Mesothelial cell of epicardium (in vitro differentiated cells): ENCODE data around the gene GALNT6. TPM values are rescaled to one million over a fixed set of nuclear protein-coding genes. Genes with fewer than 3 reads are reported as not detected.
A peak's percentile ranks its signal among the peaks of the same experiment; 100 is the strongest.
"Not testable (repeated sequence)": the region's sequence is repeated elsewhere in the genome, so short reads cannot be mapped to it uniquely, and the experiment has no call there.

Experiments used
- DNase-seq, 2 experiments: peaks; one replicate each; pipeline ENCODE4 v3.0.0; 2021; ENCODE audit warnings: low spot score in 2 of 2; ENCODE audit not compliant: unreplicated experiment in 2 of 2
- H3K27ac Mint-ChIP-seq: 2 replicates; pipeline ENCODE4 v1.8.0; 2021; ENCODE audit warnings: mixed read lengths
- H3K27me3 Mint-ChIP-seq: 2 replicates; pipeline ENCODE4 v1.8.0; 2021; ENCODE audit warnings: low read depth, mixed read lengths
- H3K36me3 Mint-ChIP-seq: 2 replicates; pipeline ENCODE4 v1.8.0; 2021; ENCODE audit warnings: mixed read lengths
- H3K4me1 Mint-ChIP-seq: 2 replicates; pipeline ENCODE4 v1.8.0; 2021; ENCODE audit warnings: mixed read lengths
- H3K4me3 Mint-ChIP-seq: 2 replicates; pipeline ENCODE4 v1.8.0; 2021; ENCODE audit warnings: mild to moderate bottlenecking, moderate library complexity, mixed read lengths
- H3K9me3 Mint-ChIP-seq: 2 replicates; pipeline ENCODE4 v1.8.0; 2021; ENCODE audit warnings: mixed read lengths
- total RNA-seq: library from RNA; stranded (reverse); gene quantifications from 3 replicates; pipeline ENCODE4 v1.2.1, GENCODE V29; 2021
- TF ChIP-seq, protein P1 (sequence below): fragments of 200-600 bp; sonication (generic); IDR thresholded peaks from one replicate; pipeline ENCODE4 v1.5.0; 2021; ENCODE audit warnings: antibody characterized with exemption; ENCODE audit not compliant: unreplicated experiment

The GALNT6 gene
- total RNA-seq, 1 donor from 2014 or later: 12.8 TPM

DNA sequence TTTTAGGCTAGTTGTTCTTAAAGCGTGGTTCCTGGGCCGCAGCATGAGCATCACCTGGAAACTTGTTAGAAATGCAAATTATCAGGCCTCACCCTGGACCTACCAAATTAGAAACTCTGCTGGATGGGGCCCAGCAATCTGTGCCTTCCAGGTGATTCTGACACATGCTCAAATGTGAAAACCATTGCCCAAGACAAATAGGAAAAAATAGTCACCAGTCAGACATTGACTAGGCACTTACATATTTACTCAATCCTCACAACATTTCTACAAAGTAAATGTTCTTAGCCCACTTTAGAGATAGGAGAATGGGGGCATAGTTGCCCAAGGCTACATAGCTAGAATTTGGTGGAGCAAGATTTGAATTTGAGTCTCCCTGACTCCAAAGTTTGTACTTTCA lies 48.0 kb downstream of the GALNT6 start:
- TF ChIP-seq, protein P1, sequence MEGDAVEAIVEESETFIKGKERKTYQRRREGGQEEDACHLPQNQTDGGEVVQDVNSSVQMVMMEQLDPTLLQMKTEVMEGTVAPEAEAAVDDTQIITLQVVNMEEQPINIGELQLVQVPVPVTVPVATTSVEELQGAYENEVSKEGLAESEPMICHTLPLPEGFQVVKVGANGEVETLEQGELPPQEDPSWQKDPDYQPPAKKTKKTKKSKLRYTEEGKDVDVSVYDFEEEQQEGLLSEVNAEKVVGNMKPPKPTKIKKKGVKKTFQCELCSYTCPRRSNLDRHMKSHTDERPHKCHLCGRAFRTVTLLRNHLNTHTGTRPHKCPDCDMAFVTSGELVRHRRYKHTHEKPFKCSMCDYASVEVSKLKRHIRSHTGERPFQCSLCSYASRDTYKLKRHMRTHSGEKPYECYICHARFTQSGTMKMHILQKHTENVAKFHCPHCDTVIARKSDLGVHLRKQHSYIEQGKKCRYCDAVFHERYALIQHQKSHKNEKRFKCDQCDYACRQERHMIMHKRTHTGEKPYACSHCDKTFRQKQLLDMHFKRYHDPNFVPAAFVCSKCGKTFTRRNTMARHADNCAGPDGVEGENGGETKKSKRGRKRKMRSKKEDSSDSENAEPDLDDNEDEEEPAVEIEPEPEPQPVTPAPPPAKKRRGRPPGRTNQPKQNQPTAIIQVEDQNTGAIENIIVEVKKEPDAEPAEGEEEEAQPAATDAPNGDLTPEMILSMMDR: no peak
- Mint-ChIP-seq H3K27ac (no peak overlapping the region), H3K9me3 (no peaks in the 10 kb centered on the region), H3K27me3 (no peaks in the 10 kb centered on the region), H3K36me3 (no peaks in the 10 kb centered on the region), H3K4me1 (peaks cover 27% of the 10 kb centered on the region), H3K4me3 (no peak overlapping the region)
- no peak for DNase-seq

GRCh38 chr12:51342416-51342815 lies 48.8 kb downstream of the GALNT6 start:
- Mint-ChIP-seq H3K4me1 (peaks cover 26% of the 10 kb centered on the region), H3K36me3 (no peaks in the 10 kb centered on the region), H3K27me3 (no peaks in the 10 kb centered on the region), H3K27ac (no peak overlapping the region), H3K9me3 (no peaks in the 10 kb centered on the region), H3K4me3 (no peak overlapping the region)
- no peak for DNase-seq
- TF ChIP-seq, protein P1: no peak

GRCh38 chr12:51341251-51342007 lies 49.8 kb downstream of the GALNT6 start:
- no peaks in the 10 kb centered on the region for H3K27me3 Mint-ChIP-seq
- peak overlapping the region; percentile 41 for H3K4me3 Mint-ChIP-seq
- DNase-seq: peak in 1 of 2 experiments; percentile 68
- no peaks in the 10 kb centered on the region for H3K36me3 Mint-ChIP-seq
- H3K4me1 Mint-ChIP-seq: peaks cover 22% of the 10 kb centered on the region
- H3K9me3 Mint-ChIP-seq: no peaks in the 10 kb centered on the region
- TF ChIP-seq, protein P1: peak; percentile 97
- H3K27ac Mint-ChIP-seq: no peak overlapping the region

DNA sequence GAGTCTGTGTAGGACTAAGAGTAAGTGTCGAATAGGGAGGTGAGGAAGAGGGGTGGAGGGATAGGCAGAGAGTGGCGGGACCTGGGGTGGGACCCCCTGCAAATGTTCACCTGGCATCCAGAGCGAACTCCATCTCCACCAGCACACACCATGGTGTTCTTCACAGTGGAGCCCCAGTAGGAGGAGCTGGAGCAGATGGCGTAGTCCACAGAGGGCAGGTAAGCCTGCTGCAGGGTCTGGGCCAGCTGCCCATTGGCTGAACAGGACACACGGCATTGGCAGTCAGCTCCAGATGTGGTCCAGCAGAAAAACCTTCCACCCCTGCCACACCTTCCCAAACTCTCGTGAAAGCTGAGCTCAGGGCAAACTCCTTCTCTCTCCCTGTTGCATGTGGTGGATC lies 51.5 kb downstream of the GALNT6 start:
- Mint-ChIP-seq H3K27ac (no peak overlapping the region), H3K4me3 (no peak overlapping the region), H3K36me3 (no peaks in the 10 kb centered on the region), H3K9me3 (no peaks in the 10 kb centered on the region), H3K4me1 (peaks cover 9% of the 10 kb centered on the region), H3K27me3 (no peaks in the 10 kb centered on the region)
- TF ChIP-seq, protein P1: no peak
- DNase-seq: no peak

GRCh38 chr12:51337336-51337735 lies 53.9 kb downstream of the GALNT6 start:
- H3K27ac Mint-ChIP-seq, H3K4me3 Mint-ChIP-seq, DNase-seq, H3K27me3 Mint-ChIP-seq, H3K4me1 Mint-ChIP-seq, H3K9me3 Mint-ChIP-seq, H3K36me3 Mint-ChIP-seq: not testable (repeated sequence)

DNA sequence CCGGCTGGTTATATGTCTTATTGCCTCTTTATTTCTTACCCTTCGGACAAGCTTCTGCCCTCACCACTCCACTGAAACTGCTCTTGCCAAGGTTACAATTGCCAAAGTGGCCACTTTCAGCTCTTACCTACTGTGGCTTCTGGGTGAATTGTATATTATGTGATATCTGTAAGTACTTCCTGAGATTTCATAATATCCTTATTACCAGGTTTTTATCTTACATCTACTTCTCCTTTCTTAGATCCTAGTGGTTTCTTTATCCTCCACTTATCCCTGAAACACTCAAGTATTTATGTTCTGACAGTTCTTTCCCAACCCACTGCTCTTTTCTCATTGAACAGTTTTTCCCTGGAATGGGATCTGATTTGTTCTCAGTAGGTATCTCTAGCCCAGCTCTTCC lies 55.3 kb downstream of the GALNT6 start:
- H3K9me3 Mint-ChIP-seq: no peaks in the 10 kb centered on the region
- TF ChIP-seq, protein P1: no peak
- DNase-seq: no peak
- no peak overlapping the region for H3K27ac Mint-ChIP-seq
- no peak overlapping the region for H3K4me3 Mint-ChIP-seq
- peaks cover 4% of the 10 kb centered on the region for H3K4me1 Mint-ChIP-seq
- no peaks in the 10 kb centered on the region for H3K36me3 Mint-ChIP-seq
- H3K27me3 Mint-ChIP-seq: no peaks in the 10 kb centered on the region
